Measurements from ENCODE around the gene GJD2. TPM values are rescaled to one million over a fixed set of nuclear protein-coding genes. Genes with fewer than 3 reads are reported as not detected.

GJD2 gene
- total and polyA plus RNA-seq, 9 donors: not detected

GRCh38 chr15:34759992-34760391, 5.2 kb upstream of the GJD2 start:
- Histone ChIP-seq H3K9me3 (no peaks in the 10 kb centered on the region), H3K4me1 (ENCODE audit: insufficient read depth) (no peaks in the 10 kb centered on the region), H3K4me3 (no peak overlapping the region), H3K36me3 (no peaks in the 10 kb centered on the region), H3K27ac (no peak overlapping the region), H3K27me3 (no peaks in the 10 kb centered on the region)
- TF ChIP-seq POLR2A (IDR thresholded peaks at IDR 0.05) (no peak), EP300 (IDR thresholded peaks at IDR 0.05) (no peak), CTCF (IDR thresholded peaks at IDR 0.05) (no peak)
- intact Hi-C loops (cut with DNase I): no loop called here
- 53 to 55% (median 55%) methylated on average over 2 of the region's 2 CpGs for WGBS, 3 donors
- no peak for DNase-seq

- no peak for TF ChIP-seq POLR2A (IDR thresholded peaks at IDR 0.05)
- no peak for TF ChIP-seq EP300 (IDR thresholded peaks at IDR 0.05)
- no peak for TF ChIP-seq CTCF (IDR thresholded peaks at IDR 0.05)
- intact Hi-C loops (cut with DNase I): no loop called here
- H3K27ac ChIP-seq: no peak overlapping the region
- H3K4me3 ChIP-seq: no peak overlapping the region
- H3K36me3 ChIP-seq: no peaks in the 10 kb centered on the region
- no peaks in the 10 kb centered on the region for H3K9me3 ChIP-seq
- H3K27me3 ChIP-seq: no peaks in the 10 kb centered on the region
- no peaks in the 10 kb centered on the region for H3K4me1 ChIP-seq (ENCODE audit: insufficient read depth)
- WGBS, 3 donors: 52 to 54% (median 54%) methylated on average over 3 of the region's 3 CpGs
- DNase-seq: no peak
Measured at GRCh38 chr15:34759347-34759746, 4.5 kb upstream of the GJD2 start.

DNA sequence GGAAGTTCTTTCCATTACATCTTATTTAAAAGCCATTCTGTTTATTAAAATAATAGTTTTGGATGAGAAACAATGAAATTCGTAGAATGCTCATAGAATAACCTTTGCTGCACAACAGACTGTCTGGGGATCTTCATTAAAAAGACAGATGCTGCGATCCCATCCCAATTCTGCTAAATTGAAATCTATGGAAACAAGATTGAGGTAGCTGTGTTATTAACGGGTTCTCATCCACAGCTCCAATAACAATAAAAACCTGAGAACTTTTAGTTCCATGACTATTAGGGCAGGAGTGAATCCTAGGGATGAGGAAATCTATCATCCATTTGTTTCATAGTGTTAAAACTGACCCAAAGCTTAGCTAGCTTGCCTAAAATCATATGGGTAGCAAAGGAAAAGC, 2.5 kb upstream of the GJD2 start:
- H3K4me3 ChIP-seq: no peak overlapping the region
- 69 to 76% (median 76%) methylated on average over 3 of the region's 3 CpGs for WGBS, 3 donors
- H3K36me3 ChIP-seq: no peaks in the 10 kb centered on the region
- no peaks in the 10 kb centered on the region for H3K4me1 ChIP-seq (ENCODE audit: insufficient read depth)
- intact Hi-C loops (cut with DNase I): no loop called here
- peaks cover 0 to 5% of the 10 kb centered on the region in 2 donors for H3K9me3 ChIP-seq
- H3K27ac ChIP-seq: no peak overlapping the region
- no peak for TF ChIP-seq POLR2A (IDR thresholded peaks at IDR 0.05)
- TF ChIP-seq CTCF (IDR thresholded peaks at IDR 0.05): no peak
- TF ChIP-seq EP300 (IDR thresholded peaks at IDR 0.05): no peak
- no peaks in the 10 kb centered on the region for H3K27me3 ChIP-seq
- no peak for DNase-seq

DNA sequence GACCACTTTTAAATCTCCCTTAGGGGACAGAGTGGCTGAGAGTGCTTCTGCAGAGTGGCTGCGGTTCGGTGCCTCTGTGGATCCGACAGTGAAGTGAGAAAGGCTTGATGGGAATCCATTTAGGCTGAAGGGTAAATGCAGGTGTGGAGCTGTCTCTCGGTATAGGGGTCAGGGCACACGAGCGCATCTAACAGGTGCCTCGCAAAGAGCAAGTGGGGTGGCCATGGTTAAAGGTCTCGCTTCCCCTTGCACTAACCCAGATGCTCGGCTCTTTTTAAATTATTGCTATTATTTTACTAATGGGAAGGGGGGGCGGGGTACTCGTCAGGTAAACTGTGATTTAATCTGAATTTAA, 598 bp upstream of the GJD2 start:
- DNase-seq: no peak
- no peaks in the 10 kb centered on the region for H3K4me1 ChIP-seq (ENCODE audit: insufficient read depth)
- intact Hi-C loops (cut with DNase I): no loop called here
- 5 to 7% (median 6%) methylated on average over 11 of the region's 11 CpGs for WGBS, 3 donors
- H3K36me3 ChIP-seq: no peaks in the 10 kb centered on the region
- TF ChIP-seq EP300 (IDR thresholded peaks at IDR 0.05) (no peak), CTCF (IDR thresholded peaks at IDR 0.05) (no peak), POLR2A (IDR thresholded peaks at IDR 0.05) (no peak)
- H3K4me3 ChIP-seq: no peak overlapping the region
- H3K27ac ChIP-seq: no peak overlapping the region
- peaks cover 0 to 5% of the 10 kb centered on the region in 2 donors for H3K9me3 ChIP-seq
- no peaks in the 10 kb centered on the region for H3K27me3 ChIP-seq

DNA sequence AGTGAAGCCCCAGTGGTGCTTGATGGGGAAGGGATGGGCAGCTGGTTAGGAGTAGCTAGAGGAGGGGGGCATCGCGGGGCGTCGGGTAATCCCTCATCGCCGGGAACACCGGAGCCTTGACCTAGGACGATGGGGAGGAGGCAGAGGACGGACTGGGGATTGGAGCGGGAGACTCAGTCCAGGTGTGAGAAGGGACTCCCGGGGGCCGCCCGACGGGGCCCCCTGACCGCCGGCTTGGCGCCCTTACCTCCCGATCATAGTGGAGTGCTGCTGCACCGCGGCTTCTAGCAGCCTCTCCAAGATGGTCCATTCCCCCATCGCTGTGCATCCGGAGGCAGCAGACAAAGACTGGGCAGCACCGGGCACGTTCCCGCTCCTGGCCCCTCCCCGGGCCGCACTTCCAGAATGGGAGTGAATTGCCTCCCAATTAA, 612 bp downstream of the GJD2 start:
- intact Hi-C loops (cut with DNase I): no loop called here
- Histone ChIP-seq H3K4me1 (ENCODE audit: insufficient read depth) (no peaks in the 10 kb centered on the region), H3K9me3 (peaks cover 0 to 5% of the 10 kb centered on the region in 2 donors), H3K4me3 (no peak overlapping the region), H3K36me3 (no peaks in the 10 kb centered on the region), H3K27me3 (no peaks in the 10 kb centered on the region), H3K27ac (no peak overlapping the region)
- TF ChIP-seq EP300 (IDR thresholded peaks at IDR 0.05) (no peak), POLR2A (IDR thresholded peaks at IDR 0.05) (no peak), CTCF (IDR thresholded peaks at IDR 0.05) (no peak)
- WGBS, 3 donors: 3 to 4% (median 4%) methylated on average over 27 of the region's 27 CpGs
- no peak for DNase-seq
